Measurements from ENCODE around the gene MORN5. TPM values are rescaled to one million over a fixed set of nuclear protein-coding genes. Genes with fewer than 3 reads are reported as not detected.

MORN5 gene
- total and polyA plus RNA-seq, 2 experiments from 2014 or later: not detected

GRCh38 chr9:122131401-122132001 lies 28.2 kb upstream of the MORN5 start:
- peaks cover 27% of the 10 kb centered on the region for H3K27me3 ChIP-seq (ENCODE audit: insufficient read depth)
- no peaks in the 10 kb centered on the region for H3K36me3 Mint-ChIP-seq (ENCODE audit: low read depth)
- DNase-seq (ENCODE audit: low spot score) (peak; percentile 90), ATAC-seq (peak; percentile 66)
- H3K9me2 ChIP-seq (ENCODE audit: insufficient read depth): 0 out of 2 replicates have a peak, but pooled peaks cover 3% of the 10 kb centered on the region
- peaks cover 38% of the 10 kb centered on the region for H3K27me3 Mint-ChIP-seq (ENCODE audit: insufficient read depth, low read depth, poor library complexity)
- H3K4me3 ChIP-seq: peak overlapping the region; percentile 43
- H3K9me3 Mint-ChIP-seq: no peaks in the 10 kb centered on the region
- peaks cover 37% of the 10 kb centered on the region for H3K4me1 Mint-ChIP-seq
- no peak overlapping the region for H3K27ac ChIP-seq (ENCODE audit: low read depth)
- no peak overlapping the region for H3K27ac Mint-ChIP-seq
- peak overlapping the region; percentile 82 for H3K4me2 ChIP-seq
- TF ChIP-seq EZH2 (IDR thresholded peaks at IDR 0.05; ENCODE audit: low read depth, unreplicated experiment) (no peak), EZH2phosphoT487 (IDR thresholded peaks at IDR 0.05; ENCODE audit: unreplicated experiment) (no peak)
- H3K4me3 Mint-ChIP-seq: no peak overlapping the region
- 0 out of 2 replicates have a peak overlapping the region, but pooled peaks have one; percentile 20 for H2AFZ ChIP-seq
- H4K20me1 ChIP-seq (replicated peaks; ENCODE audit: insufficient read depth): no peaks in the 10 kb centered on the region
- H3K36me3 ChIP-seq (ENCODE audit: insufficient read depth): no peaks in the 10 kb centered on the region
- H3K79me2 ChIP-seq (replicated peaks; ENCODE audit: insufficient read depth): no peaks in the 10 kb centered on the region
- H3K4me1 ChIP-seq (ENCODE audit: insufficient read depth): peaks cover 43% of the 10 kb centered on the region
- H3F3A ChIP-seq (replicated peaks; ENCODE audit: low read depth): no peaks in the 10 kb centered on the region

- H3K27ac Mint-ChIP-seq: no peak overlapping the region
These were observed 27.2 kb upstream of the MORN5 start for GRCh38 chr9:122132539-122132938.

GRCh38 chr9:122133263-122133983 lies 26.3 kb upstream of the MORN5 start:
- no peak overlapping the region for H3K4me3 ChIP-seq
- H3K79me2 ChIP-seq (replicated peaks; ENCODE audit: insufficient read depth): no peaks in the 10 kb centered on the region
- H3K36me3 ChIP-seq (ENCODE audit: insufficient read depth): no peaks in the 10 kb centered on the region
- H3F3A ChIP-seq (replicated peaks; ENCODE audit: low read depth): no peaks in the 10 kb centered on the region
- peak overlapping the region; percentile 43; the same call in 1 of the 2 replicates for H3K4me2 ChIP-seq
- peaks cover 34% of the 10 kb centered on the region for H3K4me1 Mint-ChIP-seq
- H3K9me3 Mint-ChIP-seq: no peaks in the 10 kb centered on the region
- ATAC-seq (no peak), DNase-seq (ENCODE audit: low spot score) (peak; percentile 42)
- peaks cover 11% of the 10 kb centered on the region; the same call in 1 of the 2 replicates for H3K27me3 ChIP-seq (ENCODE audit: insufficient read depth)
- H2AFZ ChIP-seq: peak overlapping the region; percentile 59; the same call in 1 of the 2 replicates
- H3K9me2 ChIP-seq (ENCODE audit: insufficient read depth): 0 out of 2 replicates have a peak, but pooled peaks cover 3% of the 10 kb centered on the region
- H3K36me3 Mint-ChIP-seq (ENCODE audit: low read depth): no peaks in the 10 kb centered on the region
- peaks cover 40% of the 10 kb centered on the region for H3K4me1 ChIP-seq (ENCODE audit: insufficient read depth)
- no peak overlapping the region; the same call in 2 of the 3 replicates for H3K4me3 Mint-ChIP-seq
- H3K27me3 Mint-ChIP-seq (ENCODE audit: insufficient read depth, low read depth, poor library complexity): peaks cover 27% of the 10 kb centered on the region
- H4K20me1 ChIP-seq (replicated peaks; ENCODE audit: insufficient read depth): no peaks in the 10 kb centered on the region
- no peak overlapping the region for H3K27ac ChIP-seq (ENCODE audit: low read depth)
- no peak overlapping the region for H3K27ac Mint-ChIP-seq
- no peak for TF ChIP-seq ZNF462 (CRISPR knock-in tag; IDR thresholded peaks at IDR 0.05)
- no peak for TF ChIP-seq JUNB (IDR thresholded peaks at IDR 0.05; ENCODE audit: unreplicated experiment)
- TF ChIP-seq POLR2AphosphoS5 (IDR thresholded peaks at IDR 0.05; ENCODE audit: low read depth): no peak
- no peak for TF ChIP-seq EZH2phosphoT487 (IDR thresholded peaks at IDR 0.05; ENCODE audit: unreplicated experiment)

More at GRCh38 chr9:122132539-122132938, 27.2 kb upstream of the MORN5 start:
- ATAC-seq (no peak), DNase-seq (ENCODE audit: low spot score) (no peak)
- TF ChIP-seq ZNF331 (CRISPR knock-in tag; IDR thresholded peaks at IDR 0.05; ENCODE audit: low read depth): no peak
- H3F3A ChIP-seq (replicated peaks; ENCODE audit: low read depth): no peaks in the 10 kb centered on the region
- peaks cover 31% of the 10 kb centered on the region for H3K27me3 Mint-ChIP-seq (ENCODE audit: insufficient read depth, low read depth, poor library complexity)
- H3K27ac ChIP-seq (ENCODE audit: low read depth): no peak overlapping the region
- H2AFZ ChIP-seq: no peak overlapping the region
- no peaks in the 10 kb centered on the region for H3K36me3 ChIP-seq (ENCODE audit: insufficient read depth)
- 0 out of 2 replicates have a peak, but pooled peaks cover 3% of the 10 kb centered on the region for H3K9me2 ChIP-seq (ENCODE audit: insufficient read depth)
- no peaks in the 10 kb centered on the region for H3K36me3 Mint-ChIP-seq (ENCODE audit: low read depth)
- H3K4me3 ChIP-seq: no peak overlapping the region
- H3K4me1 ChIP-seq (ENCODE audit: insufficient read depth): peaks cover 38% of the 10 kb centered on the region
- H3K4me1 Mint-ChIP-seq: peaks cover 34% of the 10 kb centered on the region
- no peaks in the 10 kb centered on the region for H3K79me2 ChIP-seq (replicated peaks; ENCODE audit: insufficient read depth)
- peaks cover 17% of the 10 kb centered on the region for H3K27me3 ChIP-seq (ENCODE audit: insufficient read depth)
- no peak overlapping the region for H3K4me3 Mint-ChIP-seq
- H3K4me2 ChIP-seq: 0 out of 2 replicates have a peak overlapping the region, but pooled peaks have one; percentile 82
- H4K20me1 ChIP-seq (replicated peaks; ENCODE audit: insufficient read depth): no peaks in the 10 kb centered on the region
- no peaks in the 10 kb centered on the region for H3K9me3 Mint-ChIP-seq
